RPMI8226 (cell line): Measurements from ENCODE around the gene VENTX.
A peak's percentile ranks its signal among the peaks of the same experiment; 100 is the strongest.

Experiments used
- DNase-seq: peaks from one replicate; pipeline ENCODE4 v3.0.0-alpha.2; 2015

Gene VENTX

GRCh38 chr10:133237588-133238465 is at the start of gene VENTX:
Gene VENTX, plus strand, starts transcription at chr10:133237855. Its CDS starts 60 bp downstream, at chr10:133237915.
- DNase-seq = no peak

GRCh38 chr10:133187906-133188681 is 49.6 kb upstream of the VENTX start:
- DNase-seq = no peak

GRCh38 chr10:133189256-133189655 is 48.4 kb upstream of the VENTX start:
- DNase-seq = no peak

GRCh38 chr10:133189726-133190125 is 47.9 kb upstream of the VENTX start:
- no peak for DNase-seq

GRCh38 chr10:133190225-133190624 is 47.4 kb upstream of the VENTX start:
- no peak for DNase-seq

- DNase-seq = no peak
These were observed 46.0 kb upstream of the VENTX start for GRCh38 chr10:133191651-133192050.

- no peak for DNase-seq
These were observed 43.5 kb upstream of the VENTX start for GRCh38 chr10:133194151-133194550.

GRCh38 chr10:133195096-133195495 is 42.6 kb upstream of the VENTX start:
- DNase-seq = no peak

GRCh38 chr10:133195611-133196010 is 42.0 kb upstream of the VENTX start:
- DNase-seq = no peak

- DNase-seq = peak; percentile 48
These were observed 41.3 kb upstream of the VENTX start for GRCh38 chr10:133196221-133196915.

GRCh38 chr10:133196936-133197758 is 40.5 kb upstream of the VENTX start:
- DNase-seq = peak; percentile 34

GRCh38 chr10:133197786-133198185 is 39.9 kb upstream of the VENTX start:
- no peak for DNase-seq

- DNase-seq = no peak
These were observed 39.4 kb upstream of the VENTX start for GRCh38 chr10:133198206-133198605.

- DNase-seq = no peak
These were observed 38.8 kb upstream of the VENTX start for GRCh38 chr10:133198621-133199487.

GRCh38 chr10:133199488-133199885 is 38.2 kb upstream of the VENTX start:
- DNase-seq = no peak

GRCh38 chr10:133199992-133200611 is 37.6 kb upstream of the VENTX start:
- DNase-seq = no peak

- DNase-seq = no peak
These were observed 37.0 kb upstream of the VENTX start for GRCh38 chr10:133200621-133201031.

- no peak for DNase-seq
These were observed 36.3 kb upstream of the VENTX start for GRCh38 chr10:133201151-133201947.

- DNase-seq = no peak
These were observed 35.5 kb upstream of the VENTX start for GRCh38 chr10:133201948-133202725.
